Gastrocnemius medialis (tissue), 4 donors: ENCODE data around the gene USP6NL. TPM values are rescaled to one million over a fixed set of nuclear protein-coding genes. Genes with fewer than 3 reads are reported as not detected.

ENCODE experiments used
- ATAC-seq, 2 donors: fragments of 150-250 bp; one replicate each; pipeline ENCODE4 v1.9.1; 2016
- DNase-seq, 2 donors: peaks; one replicate each; pipeline ENCODE4 v3.0.0-alpha.2; 2019
- H3K27ac ChIP-seq, 4 donors: fragments of 200-600 bp; sonication (generic); 1 replicate in 1 of 4; 2 replicates in 3 of 4; pipeline ENCODE4 v1.5.1; 2016 to 2018; ENCODE audit warnings: mild to moderate bottlenecking in 2 of 4, moderate library complexity in 1 of 4
- H3K27me3 ChIP-seq, 3 donors: fragments of 200-600 bp; sonication (generic) in 2 of 3; 1 replicate in 1 of 3; 2 replicates in 2 of 3; pipeline versions ENCODE4 v1.5.1 to v1.6.0; 2016 to 2019; ENCODE audit warnings: mild to moderate bottlenecking in 1 of 3, moderate library complexity in 1 of 3
- H3K36me3 ChIP-seq, 2 donors: fragments of 200-600 bp; sonication (generic) in 1 of 2; one replicate each; pipeline ENCODE4 v1.5.1; 2017 to 2018
- H3K4me1 ChIP-seq, 2 donors: fragments of 200-600 bp; sonication (generic) in 1 of 2; one replicate each; pipeline ENCODE4 v1.5.1; 2016 to 2017; ENCODE audit warnings: mild to moderate bottlenecking in 2 of 2
- H3K4me3 ChIP-seq, 4 donors: fragments of 200-600 bp; sonication (generic) in 3 of 4; 1 replicate in 1 of 4; 2 replicates in 3 of 4; pipeline ENCODE4 v1.5.1; 2016 to 2019; ENCODE audit warnings: mild to moderate bottlenecking in 2 of 4
- H3K9me3 ChIP-seq, 3 donors: fragments of 200-600 bp; sonication (generic) in 2 of 3; 1 replicate in 1 of 3; 2 replicates in 2 of 3; pipeline ENCODE4 v1.5.1; 2016 to 2019
- CTCF ChIP-seq, 5 experiments: fragments of 450-650 bp in 3 of 5; fragments of 200-600 bp in 2 of 5; sonication (generic) in 2 of 5; IDR thresholded peaks in 4 of 5; conservative IDR thresholded peaks in 1 of 5; 1 replicate in 4 of 5; 2 replicates in 1 of 5; pipeline ENCODE4 v1.5.1; 2016 to 2019; ENCODE audit warnings: antibody characterized with exemption in 5 of 5, mild to moderate bottlenecking in 3 of 5, moderate library complexity in 3 of 5
- POLR2A ChIP-seq, 2 donors: fragments of 450-650 bp; IDR thresholded peaks; one replicate each; pipeline ENCODE4 v1.6.1; 2017; ENCODE audit warnings: antibody characterized with exemption in 2 of 2, mild to moderate bottlenecking in 2 of 2, moderate library complexity in 2 of 2
- in situ Hi-C, 4 donors: fragments of 200-750 bp; cut with MboI; loops; one replicate each; pipeline versions ENCODE4 v1.15.0 to v1.8.0; 2017; ENCODE audit warnings: low sequenced_read_pairs in 4 of 4
- intact Hi-C: fragments of 100-400 bp; cut with DNase I; formaldehyde crosslinking; loops from one replicate; pipeline ENCODE4 v1.15.1; 2023; ENCODE audit warnings: low total_unique reads
- total RNA-seq, 4 donors: library from RNA; depleted of rRNA; stranded (reverse); fragments of >200 nt; gene quantifications; one replicate each; pipeline versions ENCODE4 v1.1.0 to v1.2.3, GENCODE V29; 2016

The USP6NL gene
- total RNA-seq, 4 donors from 2014 or later, result 5.6 to 6.2 (median 5.9) TPM

- TF ChIP-seq POLR2A (IDR thresholded peaks at IDR 0.05) (no peak), CTCF (IDR thresholded peaks at IDR 0.05 in 4 of 5, conservative IDR thresholded peaks at IDR 0.05 in 1 of 5) (no peak)
- in situ Hi-C loops, result no loop called here
- H3K9me3 ChIP-seq, result no peaks in the 10 kb centered on the region
Measured at GRCh38 chr10:11488126-11488525, 123.3 kb downstream of the USP6NL start.

GRCh38 chr10:11483201-11484148, 128.0 kb downstream of the USP6NL start:
- no peaks in the 10 kb centered on the region for H3K27me3 ChIP-seq
- no peak for DNase-seq
- in situ Hi-C loops, result no loop called here
- H3K27ac ChIP-seq, result no peak overlapping the region
- TF ChIP-seq CTCF (IDR thresholded peaks at IDR 0.05 in 4 of 5, conservative IDR thresholded peaks at IDR 0.05 in 1 of 5) (no peak), POLR2A (IDR thresholded peaks at IDR 0.05) (no peak)
- intact Hi-C loops, result no loop called here
- no peaks in the 10 kb centered on the region for H3K36me3 ChIP-seq
- no peaks in the 10 kb centered on the region for H3K9me3 ChIP-seq
- no peak overlapping the region for H3K4me3 ChIP-seq
- no peaks in the 10 kb centered on the region for H3K4me1 ChIP-seq
- no peak for ATAC-seq

More at GRCh38 chr10:11488126-11488525, 123.3 kb downstream of the USP6NL start:
- Histone ChIP-seq H3K27me3 (no peaks in the 10 kb centered on the region), H3K4me1 (no peaks in the 10 kb centered on the region), H3K36me3 (no peaks in the 10 kb centered on the region), H3K27ac (no peak overlapping the region), H3K4me3 (no peak overlapping the region)
- DNase-seq, result no peak
- intact Hi-C loops, result no loop called here
- ATAC-seq, result no peak

GRCh38 chr10:11482306-11482705, 129.1 kb downstream of the USP6NL start:
- ATAC-seq (no peak), DNase-seq (no peak)
- Histone ChIP-seq H3K4me3 (no peak overlapping the region), H3K4me1 (no peaks in the 10 kb centered on the region), H3K36me3 (no peaks in the 10 kb centered on the region), H3K27me3 (no peaks in the 10 kb centered on the region), H3K27ac (no peak overlapping the region), H3K9me3 (no peaks in the 10 kb centered on the region)
- TF ChIP-seq POLR2A (IDR thresholded peaks at IDR 0.05) (no peak), CTCF (IDR thresholded peaks at IDR 0.05 in 4 of 5, conservative IDR thresholded peaks at IDR 0.05 in 1 of 5) (no peak)
- intact Hi-C loops (no loop called here), in situ Hi-C loops (no loop called here)

GRCh38 chr10:11480687-11481086, 130.8 kb downstream of the USP6NL start:
- H3K27ac ChIP-seq, result no peak overlapping the region
- ATAC-seq (no peak), DNase-seq (no peak)
- H3K27me3 ChIP-seq, result no peaks in the 10 kb centered on the region
- in situ Hi-C loops, result no loop called here
- TF ChIP-seq POLR2A (IDR thresholded peaks at IDR 0.05), result no peak
- no peaks in the 10 kb centered on the region for H3K36me3 ChIP-seq
- no peaks in the 10 kb centered on the region for H3K9me3 ChIP-seq
- no peak overlapping the region for H3K4me3 ChIP-seq
- H3K4me1 ChIP-seq, result no peaks in the 10 kb centered on the region
- intact Hi-C loops, result no loop called here

GRCh38 chr10:11479300-11479699, 132.2 kb downstream of the USP6NL start:
- no peak for ATAC-seq
- no peaks in the 10 kb centered on the region for H3K36me3 ChIP-seq
- H3K4me3 ChIP-seq, result no peak overlapping the region
- no peak for DNase-seq
- TF ChIP-seq CTCF (IDR thresholded peaks at IDR 0.05 in 4 of 5, conservative IDR thresholded peaks at IDR 0.05 in 1 of 5), result no peak
- no peak for TF ChIP-seq POLR2A (IDR thresholded peaks at IDR 0.05)
- no peak overlapping the region for H3K27ac ChIP-seq
- no peaks in the 10 kb centered on the region for H3K9me3 ChIP-seq
- H3K27me3 ChIP-seq, result no peaks in the 10 kb centered on the region
- intact Hi-C loops, result no loop called here
- H3K4me1 ChIP-seq, result no peaks in the 10 kb centered on the region
- in situ Hi-C loops, result no loop called here
